A673 (cell line): ENCODE results near the gene CDPF1. TPM values are rescaled to one million over a fixed set of nuclear protein-coding genes. Genes with fewer than 3 reads are reported as not detected.

Source experiments
- BruUV-seq: library from RNA; stranded (reverse); fragments of 400-500 nt; replicated peaks from 2 replicates; lab custom pipeline; 2021; lab: Mats Ljungman, UMichigan
- CTCF ChIA-PET: fragments of 300-600 bp; sonication (Branson Sonifier 250); formaldehyde crosslinking; loops from one replicate; lab custom pipeline; 2022; ENCODE audit warnings: antibody characterized with exemption; lab: Charles Lee
- POLR2A ChIA-PET: fragments of 300-600 bp; sonication (Branson Sonifier 250); formaldehyde crosslinking; loops from one replicate; lab custom pipeline; 2022; ENCODE audit warnings: antibody characterized with exemption; ENCODE audit not compliant: low non-redundant PET; lab: Charles Lee
- DNase-seq: peaks from one replicate; pipeline ENCODE4 v3.0.0-alpha.2; 2015; ENCODE audit warnings: low spot score
- H3K27ac ChIP-seq: fragments of 200-600 bp; sonication (generic); 2 replicates; pipeline ENCODE4 v1.5.1; 2016; ENCODE audit warnings: mixed run types, low read depth, mild to moderate bottlenecking, mixed read lengths, antibody characterized with exemption, low read length; ENCODE audit not compliant: poor library complexity, severe bottlenecking
- H3K27me3 ChIP-seq: fragments of 200-600 bp; sonication (generic); replicated peaks from 2 replicates; pipeline ENCODE4 v1.6.1; 2017; ENCODE audit warnings: mixed run types, low read depth, mild to moderate bottlenecking, mixed read lengths, antibody characterized with exemption, low read length; ENCODE audit not compliant: insufficient read depth, poor library complexity
- H3K36me3 ChIP-seq: fragments of 200-600 bp; sonication (generic); 2 replicates; pipeline ENCODE4 v1.6.1; 2016; ENCODE audit warnings: mixed run types, mild to moderate bottlenecking, mixed read lengths, antibody characterized with exemption, low read length; ENCODE audit not compliant: insufficient read depth, poor library complexity, severe bottlenecking
- H3K4me1 ChIP-seq: fragments of 200-600 bp; sonication (generic); 2 replicates; pipeline ENCODE4 v1.6.1; 2017; ENCODE audit warnings: mixed run types, mild to moderate bottlenecking, mixed read lengths, antibody characterized with exemption, low read length; ENCODE audit not compliant: insufficient read depth, poor library complexity, severe bottlenecking
- H3K4me3 ChIP-seq: fragments of 200-600 bp; sonication (generic); 2 replicates; pipeline ENCODE4 v1.5.1; 2016; ENCODE audit warnings: low read depth, mixed run types, mild to moderate bottlenecking, mixed read lengths, low read length; ENCODE audit not compliant: poor library complexity, severe bottlenecking
- H3K9me3 ChIP-seq: fragments of 200-600 bp; sonication (generic); 2 replicates; pipeline ENCODE4 v1.6.1; 2016; ENCODE audit warnings: mixed run types, low read depth, mild to moderate bottlenecking, mixed read lengths, antibody characterized with exemption, low read length; ENCODE audit not compliant: poor library complexity, severe bottlenecking
- EZH2 ChIP-seq: fragments of 200-600 bp; sonication (generic); IDR thresholded peaks from 2 replicates; pipeline ENCODE4 v1.6.1; 2017; ENCODE audit warnings: borderline replicate concordance, low read depth, mild to moderate bottlenecking, mixed read lengths, antibody characterized with exemption, low read length; ENCODE audit not compliant: poor library complexity, severe bottlenecking
- intact Hi-C: fragments of 100-400 bp; cut with micrococcal nuclease; formaldehyde crosslinking; loops from one replicate; pipeline ENCODE4 v1.10.0; 2022; ENCODE audit not compliant: unreplicated experiment
- total RNA-seq: library from RNA; stranded (reverse); gene quantifications from 2 replicates; pipeline ENCODE4 v1.2.3, GENCODE V29; 2021
- TF ChIP-seq, protein P1 (sequence below): fragments of 300-800, 200-600 bp; sonication (generic); conservative IDR thresholded peaks from 2 replicates; pipeline ENCODE4 v1.5.1; 2017; ENCODE audit warnings: low read depth, mild to moderate bottlenecking, antibody characterized with exemption, low read length, moderate library complexity, mixed read lengths

Gene CDPF1
- total RNA-seq, 1 experiment from 2014 or later, result 7.0 TPM

GRCh38 chr22:46294784-46295183, 44.7 kb upstream of the CDPF1 start:
- Histone ChIP-seq H3K9me3 (no peaks in the 10 kb centered on the region), H3K27ac (no peak overlapping the region), H3K36me3 (peaks cover 14% of the 10 kb centered on the region), H3K4me3 (no peak overlapping the region), H3K4me1 (peaks cover 28% of the 10 kb centered on the region), H3K27me3 (no peaks in the 10 kb centered on the region)
- ChIA-PET POLR2A (no interaction called here), CTCF (no interaction called here)
- intact Hi-C loops, result no loop called here
- no peak for DNase-seq
- BruUV-seq, result no TSS peak
- TF ChIP-seq EZH2, result no peak
- TF ChIP-seq, protein P1, sequence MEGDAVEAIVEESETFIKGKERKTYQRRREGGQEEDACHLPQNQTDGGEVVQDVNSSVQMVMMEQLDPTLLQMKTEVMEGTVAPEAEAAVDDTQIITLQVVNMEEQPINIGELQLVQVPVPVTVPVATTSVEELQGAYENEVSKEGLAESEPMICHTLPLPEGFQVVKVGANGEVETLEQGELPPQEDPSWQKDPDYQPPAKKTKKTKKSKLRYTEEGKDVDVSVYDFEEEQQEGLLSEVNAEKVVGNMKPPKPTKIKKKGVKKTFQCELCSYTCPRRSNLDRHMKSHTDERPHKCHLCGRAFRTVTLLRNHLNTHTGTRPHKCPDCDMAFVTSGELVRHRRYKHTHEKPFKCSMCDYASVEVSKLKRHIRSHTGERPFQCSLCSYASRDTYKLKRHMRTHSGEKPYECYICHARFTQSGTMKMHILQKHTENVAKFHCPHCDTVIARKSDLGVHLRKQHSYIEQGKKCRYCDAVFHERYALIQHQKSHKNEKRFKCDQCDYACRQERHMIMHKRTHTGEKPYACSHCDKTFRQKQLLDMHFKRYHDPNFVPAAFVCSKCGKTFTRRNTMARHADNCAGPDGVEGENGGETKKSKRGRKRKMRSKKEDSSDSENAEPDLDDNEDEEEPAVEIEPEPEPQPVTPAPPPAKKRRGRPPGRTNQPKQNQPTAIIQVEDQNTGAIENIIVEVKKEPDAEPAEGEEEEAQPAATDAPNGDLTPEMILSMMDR, result no peak

DNA sequence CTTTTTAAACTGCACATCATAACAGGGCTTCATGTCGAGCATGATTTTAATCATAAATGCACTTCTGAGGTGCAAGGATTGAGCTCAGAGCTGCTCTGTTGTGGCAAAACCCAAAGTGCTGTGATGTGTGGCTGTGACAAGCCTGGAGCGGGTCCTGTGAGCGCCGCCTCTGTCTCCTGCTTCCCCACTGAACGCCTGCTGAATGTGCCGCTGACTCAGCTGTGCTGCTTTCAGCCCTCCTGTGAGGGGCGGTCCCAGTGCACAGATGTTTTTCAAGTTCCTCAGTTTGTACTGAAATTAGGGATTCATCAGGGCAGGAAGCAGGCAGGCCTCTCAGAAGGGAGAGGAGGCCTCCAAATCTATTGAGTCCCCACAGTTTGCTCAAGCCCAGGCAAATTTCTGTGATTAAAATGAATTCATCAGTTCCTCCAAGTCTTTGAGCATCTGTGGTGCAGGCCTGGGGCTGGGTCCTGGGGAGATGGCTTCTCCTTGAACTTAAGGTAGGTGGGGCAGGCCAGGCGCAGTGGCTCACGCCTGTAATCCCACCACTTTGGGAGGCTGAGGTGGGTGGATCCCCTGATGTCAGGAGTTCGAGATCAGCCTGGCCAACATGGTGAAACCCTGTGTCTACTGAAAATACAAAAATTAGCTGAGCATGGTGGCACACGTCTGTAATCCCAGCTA, 43.6 kb upstream of the CDPF1 start:
- TF ChIP-seq EZH2, result no peak
- TF ChIP-seq, protein P1, result no peak
- CTCF ChIA-PET, result no interaction called here
- POLR2A ChIA-PET, result no interaction called here
- Histone ChIP-seq H3K36me3 (peaks cover 4% of the 10 kb centered on the region), H3K4me1 (peaks cover 26% of the 10 kb centered on the region), H3K9me3 (no peaks in the 10 kb centered on the region), H3K27me3 (no peaks in the 10 kb centered on the region), H3K4me3 (no peak overlapping the region), H3K27ac (peak overlapping the region; percentile 26)
- BruUV-seq, result no TSS peak
- DNase-seq, result peak; percentile 69
- intact Hi-C loops, result no loop called here

DNA sequence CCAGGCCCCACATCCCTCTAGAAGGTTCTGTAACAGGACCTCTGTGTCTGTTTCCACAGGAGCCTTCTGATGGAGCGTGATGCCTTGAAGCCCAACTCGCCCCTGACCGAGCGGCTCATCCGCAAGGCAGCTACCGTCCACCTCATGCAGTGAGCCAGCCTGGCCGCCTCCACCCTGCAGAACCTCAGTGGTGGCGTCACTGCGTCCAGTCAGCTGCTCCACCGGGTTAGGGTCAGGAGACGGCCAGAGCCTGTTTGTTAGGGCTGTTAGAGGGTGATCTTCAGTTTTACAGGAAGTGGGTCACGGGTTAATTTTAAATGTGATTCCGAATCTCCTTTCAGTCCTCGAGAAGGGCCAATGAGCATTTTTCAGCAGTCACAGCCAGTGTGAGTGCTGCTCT, 42.6 kb upstream of the CDPF1 start:
- POLR2A ChIA-PET, result no interaction called here
- BruUV-seq, result no TSS peak
- intact Hi-C loops, result no loop called here

More for the DNA sequence above, 42.6 kb upstream of the CDPF1 start:
- CTCF ChIA-PET, result no interaction called here
- no peaks in the 10 kb centered on the region for H3K9me3 ChIP-seq
- H3K4me1 ChIP-seq, result peaks cover 19% of the 10 kb centered on the region
- no peak overlapping the region for H3K4me3 ChIP-seq
- peak overlapping the region; percentile 26 for H3K27ac ChIP-seq
- no peaks in the 10 kb centered on the region for H3K27me3 ChIP-seq
- TF ChIP-seq, protein P1, result no peak
- no peak for TF ChIP-seq EZH2
- no peaks in the 10 kb centered on the region for H3K36me3 ChIP-seq
- DNase-seq, result no peak
